ENCODE data around the gene CDH23. TPM values are rescaled to one million over a fixed set of nuclear protein-coding genes. Genes with fewer than 3 reads are reported as not detected.

The CDH23 gene
- total RNA-seq, 2 donors from 2014 or later, result 4.7 to 8.0 TPM

DNA sequence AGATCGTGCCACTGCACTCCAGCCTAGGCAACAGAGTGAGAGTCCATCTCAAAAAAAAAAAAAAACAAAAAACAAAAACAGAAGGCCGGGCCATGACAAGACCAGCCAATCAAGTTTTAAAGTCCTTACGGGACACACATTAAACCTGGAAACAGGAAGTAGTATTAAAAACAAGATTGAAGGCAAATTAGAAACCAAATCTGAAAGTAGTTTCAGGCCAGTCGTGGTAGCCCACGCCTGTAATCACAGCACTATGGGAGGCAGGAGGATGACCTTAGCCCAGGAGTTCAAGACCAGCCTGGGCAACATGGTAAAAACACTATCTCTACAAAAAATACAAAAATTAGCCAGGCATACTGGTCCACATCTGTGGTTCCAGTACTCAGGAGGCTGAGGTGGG lies 436.2 kb downstream of the CDH23 start:
- intact Hi-C loops (cut with DNase I), result loop anchor here in 1 of 2 donors (10.0 kb wide), 1 partner anchor 62 kb away; no protein-coding TSS in a partner anchor
- no peak for ATAC-seq
- DNase-seq, result no peak

DNA sequence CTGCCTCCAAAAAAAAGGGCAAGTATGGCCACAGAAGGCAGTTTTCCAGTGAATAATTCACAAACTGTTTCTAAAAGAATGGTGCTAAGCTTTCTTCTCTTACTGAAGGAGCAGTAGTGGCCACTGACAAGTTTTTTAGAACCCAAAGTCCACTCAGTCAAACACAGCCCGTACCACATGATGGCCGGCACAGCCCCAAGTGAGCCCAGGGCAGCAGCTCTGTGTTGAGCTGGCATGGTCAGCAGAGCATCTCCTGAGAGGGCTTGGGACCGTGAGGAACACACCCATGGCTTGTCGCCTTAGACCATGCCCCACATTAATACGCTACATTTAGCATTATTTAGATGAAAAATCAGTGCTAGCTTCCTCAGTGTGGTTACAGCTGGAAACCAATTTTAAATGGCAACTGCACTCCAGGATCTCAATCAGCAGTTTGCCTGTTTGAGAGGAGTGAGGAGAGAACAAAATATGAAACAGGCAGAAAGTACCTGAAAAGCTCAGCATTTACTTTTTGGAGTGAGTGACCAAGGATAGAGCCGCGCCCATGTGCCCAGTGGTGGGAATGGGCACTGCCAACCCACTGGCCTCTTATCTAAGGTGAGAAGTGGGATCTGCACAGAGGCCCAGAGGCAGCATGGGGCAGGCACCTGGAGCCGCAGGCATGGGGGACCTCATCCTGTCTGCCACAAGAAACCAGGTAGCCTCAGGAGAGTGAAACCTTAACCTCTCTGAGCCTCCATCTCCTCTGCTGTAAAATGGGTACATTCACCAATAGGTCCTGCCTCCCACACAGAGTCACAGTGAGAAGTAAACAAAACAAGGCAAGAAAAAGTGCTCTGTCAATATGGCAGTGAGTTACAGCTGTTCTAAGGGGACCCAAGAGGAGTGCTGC lies 437.0 kb downstream of the CDH23 start:
- DNase-seq (no peak), ATAC-seq (no peak)
- intact Hi-C loops (cut with DNase I), result loop anchor here in 1 of 2 donors (10.0 kb wide), 1 partner anchor 61 kb away; no protein-coding TSS in a partner anchor

DNA sequence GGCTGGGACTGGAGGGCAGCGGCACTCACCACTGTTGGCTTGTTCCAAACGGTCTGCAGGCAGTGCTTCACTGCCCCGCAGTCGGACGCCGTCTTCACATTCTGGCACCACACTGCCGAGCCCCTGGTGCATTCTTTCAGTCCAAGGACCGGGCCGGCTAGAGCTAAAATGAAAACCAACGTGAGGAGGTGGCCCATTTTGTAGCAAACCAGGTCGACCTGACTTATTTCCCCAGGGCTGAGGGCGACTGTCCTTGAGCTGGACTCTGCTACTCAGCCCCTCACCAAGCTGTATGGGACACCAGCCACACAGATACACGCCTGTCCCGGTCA lies 437.6 kb downstream of the CDH23 start:
- DNase-seq (no peak), ATAC-seq (no peak)
- intact Hi-C loops (cut with DNase I), result loop anchor here in 1 of 2 donors (10.0 kb wide), 1 partner anchor 60 kb away; no protein-coding TSS in a partner anchor

DNA sequence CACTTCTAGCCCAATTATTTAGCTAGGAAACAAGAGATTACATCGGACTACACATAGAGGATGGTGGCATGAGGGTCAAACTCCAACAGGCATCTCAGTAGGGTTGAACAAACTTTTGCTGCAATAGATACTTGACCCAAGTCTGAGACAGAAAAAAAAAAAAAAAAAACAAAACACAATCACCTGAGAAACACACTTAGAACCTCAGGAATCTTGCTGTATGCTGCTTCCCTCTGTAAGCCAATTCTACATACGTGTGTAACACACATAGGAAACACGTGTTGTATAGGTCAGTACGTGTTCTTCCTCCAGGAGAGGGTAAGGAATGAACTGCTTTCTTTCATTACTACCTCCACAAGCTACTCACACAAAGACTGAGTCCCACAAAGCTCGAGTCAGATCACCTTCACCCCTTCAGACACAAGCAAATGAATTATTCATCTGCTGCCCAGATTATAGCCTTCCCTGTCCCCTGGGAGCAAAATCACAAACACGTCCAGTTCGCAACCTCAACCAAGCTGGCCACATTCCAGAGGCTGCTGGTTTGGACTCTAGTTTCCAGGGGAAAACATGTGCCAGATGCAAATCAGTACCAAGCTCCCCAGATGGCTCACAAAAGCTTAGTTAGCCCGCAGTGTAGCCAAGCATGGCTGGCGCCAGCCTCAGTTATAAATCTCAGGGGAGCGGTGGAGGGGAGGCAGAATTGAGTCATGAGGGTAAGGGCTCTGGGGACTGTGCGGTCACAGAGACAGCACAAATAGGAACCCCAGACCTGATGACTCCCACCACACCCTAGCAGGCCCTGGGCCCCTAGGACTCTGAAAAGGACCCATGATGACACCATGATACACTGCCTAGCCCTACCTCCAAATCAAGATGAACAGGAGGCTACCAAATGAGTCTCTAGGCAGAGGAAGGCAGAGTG lies 439.2 kb downstream of the CDH23 start:
- DNase-seq, result peak; percentile 83
- intact Hi-C loops (cut with DNase I), result loop anchor here in 1 of 2 donors (10.0 kb wide), 1 partner anchor 59 kb away; no protein-coding TSS in a partner anchor
- peak; percentile 45 to 62 for ATAC-seq

DNA sequence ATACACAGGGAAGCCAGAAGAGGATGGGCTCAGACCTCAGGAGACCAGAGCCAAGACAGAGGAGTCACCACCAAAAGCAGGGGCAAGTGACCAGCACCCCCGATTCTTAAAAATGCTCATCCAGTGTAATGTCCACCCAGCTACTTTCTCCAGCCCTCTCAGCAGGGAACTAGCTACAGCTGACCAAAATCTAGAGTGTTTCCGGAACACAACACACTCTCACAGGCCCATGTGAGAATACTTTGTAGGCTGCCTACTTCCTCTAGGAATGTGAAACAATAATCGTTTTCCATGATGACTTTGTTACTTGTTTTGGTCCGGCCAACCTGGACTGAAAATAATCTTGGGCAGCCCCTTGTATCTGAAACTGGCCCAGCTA lies 439.9 kb downstream of the CDH23 start:
- DNase-seq (no peak), ATAC-seq (peak; percentile 32 to 36)
- intact Hi-C loops (cut with DNase I), result loop anchor here in 1 of 2 donors (10.0 kb wide), 1 partner anchor 58 kb away; no protein-coding TSS in a partner anchor

DNA sequence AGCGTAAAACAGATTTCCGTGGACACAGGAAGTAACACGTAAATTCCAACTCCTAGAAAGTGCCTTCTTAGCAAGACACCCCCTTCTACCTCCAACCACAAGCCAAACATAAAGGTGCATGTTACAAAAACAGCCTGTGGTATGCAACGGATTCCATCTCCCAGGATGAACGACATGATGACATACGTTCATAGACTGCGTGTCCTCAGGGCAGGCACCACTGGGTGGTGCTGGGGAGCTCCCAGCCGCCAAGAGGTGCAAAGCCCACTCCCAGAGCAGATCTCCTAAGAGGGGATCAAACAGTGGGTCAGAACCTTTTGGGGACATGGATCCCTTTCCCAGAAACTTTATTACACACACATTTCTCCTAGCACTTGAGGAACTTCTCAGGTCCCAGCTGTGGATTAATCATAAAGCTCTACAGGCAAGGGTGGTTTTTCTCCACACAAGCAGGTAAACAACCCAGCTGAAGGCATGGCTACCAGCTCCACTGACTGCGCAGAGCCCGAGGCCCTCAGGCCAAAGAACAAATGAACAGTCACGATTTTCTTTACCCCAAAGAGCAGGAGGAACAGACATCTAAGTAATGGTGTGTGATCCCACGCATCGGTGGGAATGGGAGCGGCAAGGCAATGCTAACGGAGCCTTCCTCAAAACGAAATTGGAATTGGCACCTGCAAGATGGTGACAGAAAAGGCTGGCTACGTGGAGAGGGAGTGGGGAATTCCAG lies 440.5 kb downstream of the CDH23 start:
- peak in 1 of 2 donors; percentile 21 for ATAC-seq
- DNase-seq, result no peak
- intact Hi-C loops (cut with DNase I), result loop anchor here in 1 of 2 donors (10.0 kb wide), 1 partner anchor 58 kb away; no protein-coding TSS in a partner anchor

DNA sequence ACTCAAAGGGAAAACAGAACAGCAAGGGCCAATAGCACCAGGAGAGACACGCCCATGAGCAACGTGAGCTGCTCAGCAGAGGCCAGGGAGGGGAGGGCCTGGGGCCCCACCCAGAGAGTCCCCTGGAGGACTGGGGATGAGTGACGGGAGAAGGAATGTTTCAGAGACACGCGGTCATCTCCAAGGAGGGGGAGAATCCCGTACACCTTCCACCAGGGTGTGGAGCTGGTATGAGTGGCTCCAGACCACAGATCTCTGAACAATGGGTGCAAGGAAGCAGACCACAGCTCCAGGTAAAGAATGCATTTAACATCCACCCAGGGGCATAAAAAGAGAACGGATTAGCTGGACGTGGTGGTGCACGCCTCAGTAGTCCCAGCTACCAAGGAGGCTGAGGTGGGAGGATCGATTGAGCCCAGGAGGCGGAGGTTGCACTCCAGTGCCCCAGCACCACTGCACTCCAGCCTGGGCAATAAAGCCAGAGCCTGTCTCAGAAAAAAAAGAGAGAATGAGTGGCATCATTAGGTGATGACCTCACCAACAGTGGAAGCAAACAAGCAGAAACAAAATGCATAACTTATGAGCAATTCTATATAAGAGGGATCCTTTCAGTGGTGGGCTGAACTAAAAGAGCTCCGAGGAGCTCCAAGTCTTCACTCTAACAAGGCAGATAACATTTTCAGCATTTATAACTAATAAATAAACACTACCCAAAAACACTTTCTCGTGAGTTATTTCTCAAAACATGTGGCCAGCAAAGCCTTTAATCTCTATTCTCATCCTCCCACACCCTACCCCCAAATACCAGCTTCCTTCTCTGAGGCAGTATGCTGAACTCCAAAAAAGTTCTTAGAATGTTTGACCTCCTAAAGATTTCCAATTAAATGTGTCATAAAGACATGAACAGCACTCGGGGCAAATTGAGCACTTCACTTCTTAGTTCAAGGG lies 441.8 kb downstream of the CDH23 start:
- intact Hi-C loops (cut with DNase I), result loop anchor here in 1 of 2 donors (10.0 kb wide), 1 partner anchor 56 kb away; no protein-coding TSS in a partner anchor
- peak in 1 of 2 donors; percentile 3 for ATAC-seq
- DNase-seq, result no peak

DNA sequence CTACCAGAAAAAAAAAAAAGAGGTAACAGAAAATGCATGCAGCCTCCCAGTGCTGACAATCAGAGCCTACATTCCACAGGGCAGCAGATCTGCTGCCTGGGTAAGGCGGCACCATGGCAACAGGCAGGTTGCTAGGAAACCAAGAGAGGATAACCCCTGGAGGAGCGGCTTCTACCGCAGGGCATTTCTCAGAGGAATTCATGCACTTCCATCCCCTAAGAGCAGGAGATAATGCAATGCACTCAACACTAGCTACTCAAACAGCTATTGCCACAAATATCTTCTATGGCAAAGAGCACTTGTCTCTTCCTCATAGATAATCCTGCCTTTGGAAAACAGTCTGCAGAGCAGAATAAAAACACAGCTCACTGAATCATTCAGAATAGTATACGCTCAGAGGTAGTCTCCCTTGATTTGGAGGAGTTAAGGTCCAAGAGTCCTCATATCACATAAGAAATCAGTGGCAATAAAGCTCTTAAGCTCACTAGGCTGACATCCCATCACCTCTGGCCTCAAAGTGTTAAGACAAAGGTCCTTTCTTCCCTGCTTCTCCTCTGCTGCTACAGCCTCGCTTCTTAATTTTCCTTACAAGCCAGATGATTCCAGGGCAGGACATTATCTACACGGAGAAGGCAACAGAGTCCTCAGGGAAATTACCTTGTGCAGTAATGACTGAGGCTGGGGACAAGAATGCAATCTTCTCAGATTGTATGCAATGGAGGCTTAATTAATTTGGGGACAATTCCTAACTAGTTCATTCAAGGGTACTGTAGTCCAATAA lies 443.6 kb downstream of the CDH23 start:
- ATAC-seq (peak; percentile 76 to 80), DNase-seq (peak; percentile 86)
- intact Hi-C loops (cut with DNase I), result no loop called here

DNA sequence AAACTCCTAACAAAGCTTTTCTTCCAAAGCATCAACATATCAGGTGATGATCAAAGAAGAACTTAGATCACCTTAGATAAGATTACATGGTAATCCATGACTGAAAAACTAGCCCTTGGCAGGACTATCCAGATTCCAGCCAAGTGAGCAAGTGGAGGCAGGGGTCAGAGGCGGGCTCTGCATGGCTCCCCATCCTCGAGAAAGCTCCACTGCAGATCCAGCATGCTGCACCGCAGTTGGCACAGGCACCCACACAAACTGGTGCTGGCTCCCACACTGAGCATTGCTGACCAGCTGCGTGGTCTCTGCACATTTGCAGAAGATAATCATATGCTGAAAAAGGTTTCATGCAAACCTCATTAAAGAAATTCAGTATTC lies 444.2 kb downstream of the CDH23 start:
- intact Hi-C loops (cut with DNase I), result no loop called here
- DNase-seq, result no peak

DNA sequence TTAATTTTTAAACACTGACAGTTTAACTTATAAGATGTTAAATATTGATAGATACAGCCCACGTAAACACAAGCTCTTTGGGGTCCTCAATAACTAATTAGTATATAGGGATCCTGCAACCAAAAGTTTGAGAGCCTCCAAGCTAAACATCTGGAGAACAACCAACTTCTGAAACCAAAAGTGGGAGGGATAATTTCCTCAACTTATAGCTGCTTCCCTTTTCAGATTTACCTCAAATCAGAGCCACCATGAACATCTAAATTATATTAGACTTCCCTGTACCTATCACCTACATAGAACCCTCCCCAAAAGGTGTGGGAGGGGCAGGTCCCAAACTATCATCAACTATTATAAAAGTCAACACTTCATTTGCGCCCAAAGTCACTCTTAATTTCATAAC lies 445.7 kb downstream of the CDH23 start:
- intact Hi-C loops (cut with DNase I), result no loop called here
- no peak for DNase-seq
- ATAC-seq, result no peak

More for the DNA sequence above, 444.2 kb downstream of the CDH23 start:
- no peak for ATAC-seq

DNA sequence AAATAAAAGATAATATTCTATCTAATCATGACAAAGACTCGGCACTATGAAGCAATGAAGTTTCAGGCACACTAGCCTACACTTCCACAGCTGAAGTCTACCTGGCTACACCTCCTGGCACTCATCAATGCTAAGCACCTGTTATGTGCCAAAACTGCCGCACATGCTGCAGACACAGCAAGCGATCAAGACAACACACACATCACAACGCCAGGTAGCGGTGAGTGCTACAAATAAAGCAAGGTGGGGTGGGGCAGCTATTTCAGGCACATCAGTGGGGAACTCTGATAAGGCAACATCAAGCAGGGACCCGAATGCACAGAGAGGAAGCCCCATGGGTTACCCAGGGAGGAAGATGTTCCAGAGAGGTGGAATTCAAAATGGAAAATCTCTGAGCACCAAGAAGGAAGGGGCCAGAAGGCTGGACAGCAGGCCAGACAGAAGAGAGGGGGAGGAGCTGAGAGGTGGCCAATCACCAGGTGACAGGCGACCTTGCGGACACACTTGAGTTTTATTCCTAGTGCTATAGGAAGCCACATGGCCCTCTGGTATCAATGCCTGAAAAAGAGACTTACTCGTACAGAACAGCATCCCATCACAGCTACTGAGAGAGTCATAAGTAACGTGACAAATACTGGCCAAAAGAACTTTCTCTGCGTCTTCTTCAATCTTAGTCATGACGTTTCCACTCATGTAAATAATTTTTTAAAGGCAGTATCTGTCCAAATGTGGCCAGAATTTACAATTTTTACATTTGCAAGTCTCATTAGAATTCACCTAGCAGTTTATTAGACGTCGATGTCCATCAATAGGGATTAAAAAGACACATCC lies 446.4 kb downstream of the CDH23 start:
- intact Hi-C loops (cut with DNase I), result no loop called here
- ATAC-seq, result no peak

DNA sequence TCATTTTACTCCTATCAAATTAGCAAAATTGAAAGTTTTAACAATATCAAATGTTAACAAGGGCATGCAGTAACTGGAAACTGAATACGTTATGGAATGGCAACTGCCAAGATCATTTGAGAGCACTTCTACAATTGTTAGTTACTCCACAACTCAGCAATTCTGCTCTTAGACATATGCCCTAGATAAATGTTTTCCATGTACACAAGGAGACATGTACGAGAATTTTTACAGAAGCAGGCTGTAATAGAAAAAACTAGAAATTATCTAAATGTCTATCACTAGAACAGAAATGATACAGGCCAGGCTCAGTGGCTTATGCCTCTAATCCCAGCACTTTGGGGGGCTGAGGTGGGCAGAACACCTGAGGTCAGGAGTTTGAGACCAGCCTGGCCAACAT lies 447.4 kb downstream of the CDH23 start:
- no peak for DNase-seq
- no peak for ATAC-seq
- intact Hi-C loops (cut with DNase I), result no loop called here

More for the DNA sequence above, 446.4 kb downstream of the CDH23 start:
- DNase-seq, result no peak

DNA sequence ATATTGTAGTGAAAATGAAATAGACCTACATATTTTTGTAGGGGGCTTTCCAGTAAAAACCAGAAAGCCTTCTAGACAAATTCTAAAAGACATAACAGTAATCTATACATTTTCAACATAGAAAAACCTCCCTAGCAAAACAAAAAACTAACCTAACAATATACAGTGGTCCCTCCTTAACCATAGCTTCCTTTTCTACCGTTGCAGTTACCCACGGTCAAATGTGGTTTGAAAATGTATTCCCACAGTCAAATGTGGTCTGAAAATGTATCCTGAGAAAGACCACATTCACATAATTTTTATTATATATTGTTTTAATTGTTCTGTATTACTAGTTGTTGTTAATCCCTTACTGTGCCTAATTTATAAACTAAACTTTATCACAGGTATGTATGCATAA lies 448.0 kb downstream of the CDH23 start:
- ATAC-seq (no peak), DNase-seq (no peak)
- intact Hi-C loops (cut with DNase I), result no loop called here

DNA sequence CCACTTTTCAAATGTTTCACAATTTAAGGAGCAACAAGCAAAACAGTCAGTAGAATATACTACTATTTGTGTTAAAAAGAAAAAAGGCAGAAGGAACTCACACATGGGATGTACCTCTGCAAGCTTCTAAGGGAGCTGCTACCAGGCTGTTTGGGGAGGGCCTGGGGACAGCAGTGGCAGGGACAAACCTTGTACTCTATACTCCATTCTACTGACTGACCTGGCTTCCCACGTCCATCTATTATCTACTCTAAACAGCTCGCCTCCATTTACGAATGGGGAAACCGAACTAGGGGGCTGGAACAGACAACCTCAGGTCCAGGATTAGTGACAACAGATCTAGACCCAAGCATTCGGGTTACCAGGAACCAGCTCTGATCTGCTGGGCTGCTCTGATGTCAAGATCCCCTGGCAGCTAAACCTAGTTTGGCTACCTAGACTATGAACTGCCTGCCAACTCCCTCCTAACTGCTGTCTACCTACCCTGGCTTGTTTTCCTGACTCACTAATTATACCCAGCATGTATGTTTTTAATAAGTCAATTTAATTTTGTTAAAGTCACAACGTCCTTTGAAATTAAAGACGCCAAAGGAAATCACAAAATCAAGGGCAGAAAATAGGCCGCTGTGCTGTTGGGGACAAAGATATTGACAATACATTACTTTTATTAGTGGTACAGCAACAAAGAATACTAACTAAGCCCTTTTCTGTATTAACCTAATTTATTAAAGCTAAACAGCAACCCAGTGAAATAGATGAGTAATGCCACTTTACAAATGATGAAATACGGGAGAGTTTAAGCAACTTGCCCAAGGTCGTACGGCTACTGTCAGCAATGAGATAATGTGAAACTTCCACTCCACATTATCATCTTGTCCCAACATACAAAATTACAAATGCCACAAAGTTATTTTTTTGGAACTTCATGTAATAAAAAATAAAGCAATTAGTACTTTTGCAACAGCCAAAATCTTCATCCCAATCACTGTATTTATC lies 449.0 kb downstream of the CDH23 start:
- ATAC-seq (no peak), DNase-seq (no peak)
- intact Hi-C loops (cut with DNase I), result no loop called here

DNA sequence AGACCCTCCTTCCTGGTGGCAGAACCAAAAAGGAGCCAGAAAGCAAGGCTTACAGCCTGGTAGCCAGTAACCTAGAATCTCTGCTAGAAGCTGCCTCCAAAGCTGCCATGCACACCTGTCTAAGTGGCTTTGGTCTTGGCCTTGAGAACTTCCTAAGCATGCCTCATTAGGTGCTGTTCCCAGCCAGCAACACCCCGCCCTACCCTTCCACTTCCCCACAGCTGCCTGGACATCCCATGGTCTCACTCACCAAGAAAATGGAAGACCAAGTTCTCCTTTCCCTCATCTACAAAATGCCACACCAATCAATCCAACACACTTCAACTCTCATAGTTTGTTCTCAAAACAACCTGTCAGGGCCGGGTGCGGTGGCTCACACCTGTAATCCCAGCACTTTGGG lies 450.1 kb downstream of the CDH23 start:
- DNase-seq (no peak), ATAC-seq (no peak)
- intact Hi-C loops (cut with DNase I), result no loop called here
